Activated T-cell treated with anti-CD3 and anti-CD28 coated beads, Interleukin-2, amount 50 U/mL, for 1 hour (primary cell): ENCODE results near the gene PPM1F.

ENCODE experiments used
- DNase-seq: peaks from one replicate; pipeline ENCODE4 v3.0.0-alpha.2; 2020

PPM1F gene

DNA sequence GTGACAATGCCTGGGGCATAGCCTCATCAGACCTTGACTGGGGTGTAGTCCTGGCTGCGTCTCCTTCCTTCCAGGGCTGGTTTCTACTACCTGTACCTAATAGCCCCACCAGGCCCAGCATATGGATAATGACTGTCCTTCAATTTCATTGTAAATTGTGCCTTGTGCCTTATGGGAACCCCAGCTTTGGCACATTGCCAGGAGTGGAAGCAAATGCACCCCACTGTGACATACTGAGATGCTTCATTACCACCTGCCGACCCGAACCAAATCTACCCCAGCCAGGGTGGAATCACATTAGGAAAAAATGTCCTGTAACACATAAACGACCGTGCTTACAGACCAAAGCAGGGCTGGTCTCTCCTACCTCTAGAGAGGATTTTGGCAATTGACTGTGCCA lies 22.6 kb upstream of the PPM1F start:
- no peak for DNase-seq

GRCh38 chr22:21974058-21974649 lies 21.5 kb upstream of the PPM1F start:
- no peak for DNase-seq

DNA sequence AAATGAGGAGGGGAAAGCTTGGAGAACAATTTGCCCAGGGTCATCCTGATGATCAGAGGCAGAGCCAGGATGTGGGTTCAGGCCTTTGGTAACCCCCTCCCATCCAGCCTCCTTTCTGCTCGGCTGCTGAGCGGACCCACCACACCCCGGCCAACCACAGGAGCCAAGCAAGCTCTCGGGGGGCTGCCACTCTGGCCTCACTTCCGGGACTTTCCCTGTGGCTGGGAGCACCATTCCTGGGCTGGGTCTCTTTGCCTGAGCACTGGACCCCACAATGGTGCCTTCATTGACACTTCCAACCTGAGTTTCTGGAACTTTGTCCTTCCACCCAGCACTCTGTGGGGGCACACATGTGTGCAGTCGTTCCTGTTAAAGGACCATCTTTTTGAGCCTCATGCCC lies 20.2 kb upstream of the PPM1F start:
- no peak for DNase-seq

- DNase-seq: peak; percentile 66
These were observed 19.7 kb upstream of the PPM1F start for GRCh38 chr22:21972293-21972779.

GRCh38 chr22:21971858-21972275 lies 19.2 kb upstream of the PPM1F start:
- DNase-seq: no peak

- DNase-seq: no peak
These were observed 18.4 kb upstream of the PPM1F start for GRCh38 chr22:21970800-21971617.

DNA sequence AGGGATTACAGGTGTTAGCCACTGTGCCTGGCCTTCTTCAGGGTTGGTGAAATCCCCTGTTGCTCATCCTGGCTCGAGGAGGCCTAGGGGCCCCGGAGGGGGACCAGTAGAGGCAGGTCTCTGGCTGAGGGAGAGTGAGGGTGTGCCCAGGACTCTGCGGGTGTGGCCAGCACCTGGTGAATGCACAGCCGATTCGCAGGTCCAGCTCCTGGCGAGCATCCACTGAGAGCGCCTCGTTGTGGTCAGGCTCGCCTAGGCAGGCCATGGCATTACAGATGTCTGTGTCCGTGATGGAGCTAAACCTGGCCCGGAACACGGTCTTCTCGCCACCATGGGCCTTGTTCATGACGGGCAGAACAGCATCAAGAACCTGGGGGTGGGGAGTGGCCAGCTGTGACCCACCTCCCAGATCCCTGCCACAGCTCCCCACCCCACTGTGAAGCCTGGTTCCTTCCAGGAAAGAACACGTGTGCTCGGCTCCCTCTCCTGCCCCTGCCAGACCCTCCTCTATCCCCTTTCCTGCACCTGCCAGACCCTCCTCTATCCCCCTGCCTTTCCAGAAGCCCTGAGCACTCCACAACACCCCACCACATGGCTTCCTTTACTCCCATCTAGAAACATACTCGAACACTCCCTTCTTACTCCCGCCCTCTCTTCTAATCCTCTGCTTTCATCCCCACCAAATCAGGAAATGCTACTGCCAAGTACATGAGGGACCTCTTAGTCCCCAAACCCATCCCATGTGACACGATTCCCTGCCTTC lies 17.6 kb upstream of the PPM1F start:
- no peak for DNase-seq

DNA sequence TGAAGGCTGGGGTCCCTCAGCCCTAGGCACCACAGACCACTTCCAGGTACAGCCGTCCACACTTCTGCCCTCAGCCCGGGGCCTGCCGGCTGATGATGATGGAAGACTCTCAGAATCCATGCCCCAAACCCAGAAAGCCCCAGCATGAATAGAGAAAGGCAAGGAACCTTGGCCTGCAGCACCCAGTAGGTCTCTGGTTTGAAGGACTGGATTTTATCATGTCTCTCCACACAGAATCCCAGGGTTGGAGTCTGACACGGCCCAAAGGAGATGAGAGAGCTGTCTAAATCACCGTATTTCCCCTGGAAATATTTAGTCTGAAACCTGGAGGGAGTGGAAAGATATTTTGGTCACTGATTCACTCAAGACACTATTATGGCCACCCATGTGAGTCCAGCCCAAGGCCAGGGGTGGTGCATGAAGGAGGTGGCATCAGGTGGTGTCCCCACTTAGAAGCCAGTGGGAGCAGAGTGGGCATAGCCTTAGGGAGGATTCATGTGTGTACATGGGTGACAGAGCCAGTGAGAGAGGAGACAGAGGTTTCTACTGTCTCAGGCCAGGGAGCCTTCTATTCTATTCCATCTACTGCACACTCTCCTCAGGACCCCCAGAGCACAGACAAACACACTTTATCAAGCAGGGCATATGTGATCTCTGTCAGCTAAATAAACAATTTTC lies 15.9 kb upstream of the PPM1F start:
- DNase-seq: no peak

GRCh38 chr22:21967693-21968271 lies 15.1 kb upstream of the PPM1F start:
- no peak for DNase-seq

- no peak for DNase-seq
These were observed 14.2 kb upstream of the PPM1F start for GRCh38 chr22:21966643-21967516.

- DNase-seq: no peak
These were observed 13.2 kb upstream of the PPM1F start for GRCh38 chr22:21965762-21966288.

GRCh38 chr22:21964918-21965484 lies 12.4 kb upstream of the PPM1F start:
- DNase-seq: no peak

- no peak for DNase-seq
These were observed 11.6 kb upstream of the PPM1F start for GRCh38 chr22:21964234-21964633.

DNA sequence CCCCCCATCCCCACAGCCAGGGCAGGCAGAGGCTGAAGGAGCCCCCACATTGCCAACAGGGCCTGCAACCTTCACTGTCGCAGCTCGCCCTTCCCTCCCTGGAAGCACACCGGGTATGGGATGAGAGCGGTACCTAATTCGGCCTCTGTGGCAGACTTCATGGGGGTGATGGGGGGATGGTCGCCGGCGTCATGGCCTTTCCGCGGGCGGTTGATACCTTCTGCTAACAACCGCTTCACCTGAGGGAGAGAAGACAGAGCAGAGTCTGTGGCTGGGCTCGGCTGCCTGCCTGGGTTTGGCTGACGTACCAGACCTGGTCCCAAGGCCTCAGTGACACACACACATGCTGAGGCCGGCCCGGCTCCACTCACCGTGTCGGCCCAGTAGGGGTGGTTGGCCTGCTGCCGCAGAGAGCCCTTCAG lies 11.2 kb upstream of the PPM1F start:
- no peak for DNase-seq

- DNase-seq: no peak
These were observed 10.6 kb upstream of the PPM1F start for GRCh38 chr22:21963286-21963685.

GRCh38 chr22:21962655-21962949 lies 10.0 kb upstream of the PPM1F start:
- no peak for DNase-seq

- no peak for DNase-seq
These were observed 9.4 kb upstream of the PPM1F start for GRCh38 chr22:21961886-21962654.

- DNase-seq: no peak
These were observed 8.6 kb upstream of the PPM1F start for GRCh38 chr22:21961127-21961867.
